MM.1S (cell line): ENCODE results near the gene MSI2.

ENCODE experiments used
- DNase-seq: peaks from one replicate; pipeline ENCODE4 v3.0.0-alpha.2; 2015
- H2AFZ ChIP-seq: fragments of 300-600 bp; sonication (generic); 2 replicates; pipeline ENCODE4 v1.6.0; 2016; ENCODE audit warnings: antibody characterized with exemption, low read length
- H3F3A ChIP-seq: fragments of 300-600 bp; sonication (generic); 2 replicates; pipeline ENCODE4 v1.6.1; 2016; ENCODE audit warnings: mild to moderate bottlenecking, antibody characterized with exemption, low read length, moderate library complexity, mixed read lengths; ENCODE audit not compliant: insufficient read depth
- H3K27ac ChIP-seq: fragments of 300-600 bp; sonication (generic); 2 replicates; pipeline ENCODE4 v1.5.1; 2016; ENCODE audit warnings: mild to moderate bottlenecking, low read length
- H3K27me3 ChIP-seq: fragments of 300-600 bp; sonication (generic); replicated peaks from 2 replicates; pipeline ENCODE4 v1.6.0; 2016; ENCODE audit warnings: low read length; ENCODE audit not compliant: insufficient read depth
- H3K36me3 ChIP-seq: fragments of 300-600 bp; sonication (generic); replicated peaks from 2 replicates; pipeline ENCODE4 v1.6.1; 2016; ENCODE audit warnings: mild to moderate bottlenecking, low read length, mixed read lengths; ENCODE audit not compliant: insufficient read depth
- H3K4me1 ChIP-seq: fragments of 300-600 bp; sonication (generic); 2 replicates; pipeline ENCODE4 v1.6.1; 2016; ENCODE audit warnings: low read length, mixed read lengths
- H3K4me2 ChIP-seq: fragments of 300-600 bp; sonication (generic); 2 replicates; pipeline ENCODE4 v1.6.0; 2016; ENCODE audit warnings: low read depth, low read length
- H3K4me3 ChIP-seq: fragments of 300-600 bp; sonication (generic); 2 replicates; pipeline ENCODE4 v1.5.1; 2016; ENCODE audit warnings: low read length, mixed read lengths
- H3K79me2 ChIP-seq: fragments of 300-600 bp; sonication (generic); 2 replicates; pipeline ENCODE4 v1.6.1; 2016; ENCODE audit warnings: mixed run types, low read length, mixed read lengths
- H3K9ac ChIP-seq: fragments of 300-600 bp; sonication (generic); 2 replicates; pipeline ENCODE4 v1.6.1; 2016; ENCODE audit warnings: low read length, mixed read lengths
- H3K9me2 ChIP-seq: fragments of 300-600 bp; sonication (generic); replicated peaks from 2 replicates; pipeline ENCODE4 v1.6.1; 2016; ENCODE audit warnings: mild to moderate bottlenecking, low read length, mixed read lengths; ENCODE audit not compliant: insufficient read depth
- H3K9me3 ChIP-seq: fragments of 300-600 bp; sonication (generic); replicated peaks from 2 replicates; pipeline ENCODE4 v1.6.1; 2016; ENCODE audit warnings: mild to moderate bottlenecking, low read length, mixed read lengths; ENCODE audit not compliant: insufficient read depth
- H4K20me1 ChIP-seq: fragments of 300-600 bp; sonication (generic); 2 replicates; pipeline ENCODE4 v1.6.1; 2016; ENCODE audit warnings: mild to moderate bottlenecking, low read length, moderate library complexity, mixed read lengths; ENCODE audit not compliant: insufficient read depth
- EZH2 ChIP-seq: fragments of 300-600 bp; sonication (generic); optimal IDR thresholded peaks from 2 replicates; pipeline ENCODE3; 2017; ENCODE audit warnings: low read depth, mild to moderate bottlenecking, antibody characterized with exemption, low read length, mixed read lengths
- EZH2phosphoT487 ChIP-seq: fragments of 300-600 bp; sonication (generic); IDR thresholded peaks from 2 replicates; pipeline ENCODE4 v1.6.1; 2018; ENCODE audit warnings: antibody characterized with exemption, low read length
- TF ChIP-seq, protein P1 (sequence below): fragments of 300-600 bp; sonication (generic); IDR thresholded peaks from 2 replicates; pipeline ENCODE4 v1.5.1; 2016; ENCODE audit warnings: antibody characterized with exemption, low read length, mixed read lengths

MSI2 gene

GRCh38 chr17:57594767-57595166, 338.4 kb downstream of the MSI2 start:
- H3K36me3 ChIP-seq, result no peaks in the 10 kb centered on the region

DNA sequence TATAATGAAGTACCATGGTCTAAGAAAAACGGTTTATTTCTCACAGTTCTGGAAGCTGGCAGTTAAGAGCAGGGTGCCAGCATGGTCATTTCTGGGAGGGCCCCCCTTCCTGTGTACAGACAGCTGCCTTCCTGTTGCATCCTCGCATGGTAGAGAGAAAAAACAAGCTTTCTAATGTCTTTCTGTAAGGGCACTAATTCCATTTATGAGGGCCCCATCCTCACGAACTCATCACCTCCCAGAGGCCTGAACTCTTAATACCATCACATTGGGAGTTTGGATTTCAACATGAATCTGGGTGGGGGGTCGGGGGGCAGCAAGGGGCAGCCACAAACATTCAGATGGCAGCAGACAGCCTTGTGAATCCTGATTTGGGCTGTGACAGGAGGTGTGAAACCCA, 339.1 kb downstream of the MSI2 start:
- Histone ChIP-seq H3K79me2 (no peaks in the 10 kb centered on the region), H3K36me3 (no peaks in the 10 kb centered on the region), H3K27me3 (no peaks in the 10 kb centered on the region), H3K4me3 (no peak overlapping the region), H3K9me3 (no peaks in the 10 kb centered on the region), H3K9ac (no peak overlapping the region), H3F3A (no peaks in the 10 kb centered on the region; the same call in 1 of the 2 replicates), H3K9me2 (no peaks in the 10 kb centered on the region), H3K4me2 (no peak overlapping the region), H2AFZ (no peak overlapping the region), H3K27ac (no peak overlapping the region), H4K20me1 (no peaks in the 10 kb centered on the region), H3K4me1 (peaks cover 16% of the 10 kb centered on the region)
- no peak for TF ChIP-seq EZH2phosphoT487
- TF ChIP-seq EZH2, result no peak
- TF ChIP-seq, protein P1, sequence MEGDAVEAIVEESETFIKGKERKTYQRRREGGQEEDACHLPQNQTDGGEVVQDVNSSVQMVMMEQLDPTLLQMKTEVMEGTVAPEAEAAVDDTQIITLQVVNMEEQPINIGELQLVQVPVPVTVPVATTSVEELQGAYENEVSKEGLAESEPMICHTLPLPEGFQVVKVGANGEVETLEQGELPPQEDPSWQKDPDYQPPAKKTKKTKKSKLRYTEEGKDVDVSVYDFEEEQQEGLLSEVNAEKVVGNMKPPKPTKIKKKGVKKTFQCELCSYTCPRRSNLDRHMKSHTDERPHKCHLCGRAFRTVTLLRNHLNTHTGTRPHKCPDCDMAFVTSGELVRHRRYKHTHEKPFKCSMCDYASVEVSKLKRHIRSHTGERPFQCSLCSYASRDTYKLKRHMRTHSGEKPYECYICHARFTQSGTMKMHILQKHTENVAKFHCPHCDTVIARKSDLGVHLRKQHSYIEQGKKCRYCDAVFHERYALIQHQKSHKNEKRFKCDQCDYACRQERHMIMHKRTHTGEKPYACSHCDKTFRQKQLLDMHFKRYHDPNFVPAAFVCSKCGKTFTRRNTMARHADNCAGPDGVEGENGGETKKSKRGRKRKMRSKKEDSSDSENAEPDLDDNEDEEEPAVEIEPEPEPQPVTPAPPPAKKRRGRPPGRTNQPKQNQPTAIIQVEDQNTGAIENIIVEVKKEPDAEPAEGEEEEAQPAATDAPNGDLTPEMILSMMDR, result no peak
- no peak for DNase-seq

More at GRCh38 chr17:57594767-57595166, 338.4 kb downstream of the MSI2 start:
- no peaks in the 10 kb centered on the region for H3K27me3 ChIP-seq
- no peak for DNase-seq
- H3K4me2 ChIP-seq, result no peak overlapping the region
- no peak overlapping the region for H3K27ac ChIP-seq
- H3F3A ChIP-seq, result no peaks in the 10 kb centered on the region
- H3K9me2 ChIP-seq, result no peaks in the 10 kb centered on the region
- no peaks in the 10 kb centered on the region for H4K20me1 ChIP-seq
- no peak overlapping the region for H3K4me3 ChIP-seq
- H3K79me2 ChIP-seq, result no peaks in the 10 kb centered on the region
- H2AFZ ChIP-seq, result no peak overlapping the region
- TF ChIP-seq EZH2 (no peak), EZH2phosphoT487 (no peak)
- peaks cover 10% of the 10 kb centered on the region for H3K4me1 ChIP-seq
- no peaks in the 10 kb centered on the region for H3K9me3 ChIP-seq
- no peak overlapping the region for H3K9ac ChIP-seq

- H3K4me3 ChIP-seq, result no peak overlapping the region
- no peaks in the 10 kb centered on the region for H3K36me3 ChIP-seq
- no peaks in the 10 kb centered on the region for H3K27me3 ChIP-seq
- no peaks in the 10 kb centered on the region for H3K79me2 ChIP-seq
- no peak for DNase-seq
- H3K4me2 ChIP-seq, result no peak overlapping the region
- H3K9me3 ChIP-seq, result no peaks in the 10 kb centered on the region
- H2AFZ ChIP-seq, result no peak overlapping the region
- H3K9me2 ChIP-seq, result no peaks in the 10 kb centered on the region
- H3K4me1 ChIP-seq, result peaks cover 19% of the 10 kb centered on the region
- no peak overlapping the region for H3K9ac ChIP-seq
- no peaks in the 10 kb centered on the region for H4K20me1 ChIP-seq
- H3K27ac ChIP-seq, result no peak overlapping the region
- no peak for TF ChIP-seq EZH2
- no peak for TF ChIP-seq EZH2phosphoT487
- TF ChIP-seq, protein P1, result no peak
- no peaks in the 10 kb centered on the region; the same call in 1 of the 2 replicates for H3F3A ChIP-seq
Measured at GRCh38 chr17:57595947-57596695, 339.8 kb downstream of the MSI2 start.

DNA sequence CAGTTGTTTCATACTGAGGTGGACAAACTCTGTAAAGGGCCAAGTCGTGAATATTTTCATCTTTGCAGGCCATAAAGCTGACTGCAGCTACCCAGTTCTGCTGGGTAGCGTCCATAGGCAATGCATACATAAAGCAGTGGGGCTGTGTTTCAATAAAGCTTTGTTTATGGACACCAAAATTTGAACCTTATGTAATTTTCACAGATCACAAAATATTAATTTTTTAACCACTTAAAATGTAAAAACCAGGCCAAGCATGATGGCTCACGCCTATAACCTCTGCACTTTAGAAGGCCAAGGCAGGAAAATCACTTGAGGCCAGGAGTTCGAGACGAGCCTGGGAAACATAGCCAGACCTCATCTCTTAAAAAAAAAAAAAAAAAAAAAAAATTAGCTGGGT, 340.8 kb downstream of the MSI2 start:
- Histone ChIP-seq H3K4me1 (peaks cover 19% of the 10 kb centered on the region), H3K27me3 (no peaks in the 10 kb centered on the region), H2AFZ (no peak overlapping the region), H3K36me3 (no peaks in the 10 kb centered on the region), H3K4me3 (no peak overlapping the region), H3K79me2 (no peaks in the 10 kb centered on the region), H4K20me1 (no peaks in the 10 kb centered on the region), H3K4me2 (no peak overlapping the region), H3K9ac (no peak overlapping the region), H3K27ac (no peak overlapping the region), H3K9me3 (no peaks in the 10 kb centered on the region), H3F3A (no peaks in the 10 kb centered on the region; the same call in 1 of the 2 replicates), H3K9me2 (no peaks in the 10 kb centered on the region)
- TF ChIP-seq EZH2, result no peak
- TF ChIP-seq EZH2phosphoT487, result no peak
- TF ChIP-seq, protein P1, result no peak
- no peak for DNase-seq
